Activated CD4-positive, CD25-positive, alpha-beta regulatory T cell treated with anti-CD3 and anti-CD28 coated beads, Interleukin-2, amount 50 U/mL, for 24 hours (primary cell): Measurements from ENCODE around the gene SIAH2.
A peak's percentile ranks its signal among the peaks of the same experiment; 100 is the strongest.
"Not testable (repeated sequence)": the region's sequence is repeated elsewhere in the genome, so short reads cannot be mapped to it uniquely, and the experiment has no call there.

Source experiments
- ATAC-seq, 2 donors: fragments of 150-1000 bp; cut with Tn5 transposase; one replicate each; pipeline ENCODE4 v1.10.0; 2021; ENCODE audit warnings: mild to moderate bottlenecking in 1 of 2, moderate library complexity in 1 of 2

Gene SIAH2

GRCh38 chr3:150763122-150763840 is at the start of gene SIAH2:
Gene SIAH2 (minus strand): TSS chr3:150763169. CDS start chr3:150762849, 320 bp downstream.
- ATAC-seq, result peak; percentile 72 to 78

GRCh38 chr3:150811984-150812383 is 49.0 kb upstream of the SIAH2 start:
- ATAC-seq, result no peak

- ATAC-seq, result no peak
Measured at GRCh38 chr3:150810641-150811040, 47.7 kb upstream of the SIAH2 start.

GRCh38 chr3:150806185-150806835 is 43.3 kb upstream of the SIAH2 start:
- ATAC-seq, result no peak

- no peak for ATAC-seq
Measured at GRCh38 chr3:150805354-150805753, 42.4 kb upstream of the SIAH2 start.

GRCh38 chr3:150803440-150803985 is 40.5 kb upstream of the SIAH2 start:
- no peak for ATAC-seq

GRCh38 chr3:150800722-150801121 is 37.8 kb upstream of the SIAH2 start:
- no peak for ATAC-seq

- no peak for ATAC-seq
Measured at GRCh38 chr3:150798122-150798618, 35.2 kb upstream of the SIAH2 start.

GRCh38 chr3:150797155-150797554 is 34.2 kb upstream of the SIAH2 start:
- ATAC-seq, result peak in 1 of 2 donors; percentile 33

GRCh38 chr3:150796527-150796926 is 33.6 kb upstream of the SIAH2 start:
- ATAC-seq, result not testable (repeated sequence)

- no peak for ATAC-seq
Measured at GRCh38 chr3:150793641-150794040, 30.7 kb upstream of the SIAH2 start.

GRCh38 chr3:150790629-150791028 is 27.7 kb upstream of the SIAH2 start:
- ATAC-seq, result no peak

- no peak for ATAC-seq
Measured at GRCh38 chr3:150789451-150789850, 26.5 kb upstream of the SIAH2 start.

GRCh38 chr3:150787741-150788370 is 24.9 kb upstream of the SIAH2 start:
- ATAC-seq, result peak; percentile 52 to 60

- ATAC-seq, result no peak
Measured at GRCh38 chr3:150786791-150787190, 23.8 kb upstream of the SIAH2 start.

GRCh38 chr3:150784747-150785125 is 21.8 kb upstream of the SIAH2 start:
- ATAC-seq, result no peak

- peak; percentile 80 to 93 for ATAC-seq
Measured at GRCh38 chr3:150783920-150784746, 21.2 kb upstream of the SIAH2 start.

GRCh38 chr3:150783316-150783715 is 20.3 kb upstream of the SIAH2 start:
- ATAC-seq, result no peak

- ATAC-seq, result no peak
Measured at GRCh38 chr3:150779402-150779858, 16.5 kb upstream of the SIAH2 start.

- no peak for ATAC-seq
Measured at GRCh38 chr3:150778793-150779401, 15.9 kb upstream of the SIAH2 start.

- ATAC-seq, result no peak
Measured at GRCh38 chr3:150775001-150775599, 12.1 kb upstream of the SIAH2 start.
